ENCODE measurements around the gene WDR45B.

WDR45B gene

DNA sequence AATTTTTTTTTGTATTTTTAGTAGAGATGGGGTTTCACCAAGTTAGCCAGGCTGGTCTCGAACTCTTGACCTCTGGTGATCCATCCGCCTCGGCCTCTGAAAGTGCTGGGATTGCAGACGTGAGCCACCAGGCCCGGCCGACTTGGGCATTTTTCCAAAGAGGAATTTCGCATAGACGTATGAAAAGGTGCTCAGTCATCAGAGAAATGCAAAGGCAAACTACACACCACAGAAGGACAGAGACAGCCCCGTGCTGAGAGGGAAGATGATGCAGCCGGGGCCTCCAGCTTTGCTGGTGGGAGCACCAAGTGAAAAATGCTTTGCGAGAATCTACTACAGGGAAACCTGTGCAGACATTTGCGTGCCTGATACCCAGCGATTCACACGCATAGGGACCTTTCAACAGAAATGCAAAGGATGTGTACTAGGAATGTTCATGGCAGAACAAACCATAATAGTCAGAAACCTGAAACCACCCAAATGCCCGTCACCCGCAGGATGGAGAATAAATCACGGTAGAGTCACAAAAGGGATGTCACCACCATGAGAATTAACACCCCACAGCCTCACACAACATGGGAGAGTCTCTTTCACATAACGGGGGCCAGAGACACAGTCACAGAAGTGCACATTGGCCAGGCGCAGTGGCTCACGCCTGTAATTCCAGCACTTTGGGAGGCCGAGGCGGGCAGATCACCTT lies 45.1 kb upstream of the WDR45B start:
- no peak for DNase-seq
- H3K27ac Mint-ChIP-seq, result peak overlapping the region; percentile 83
- H3K36me3 Mint-ChIP-seq (ENCODE audit: low read depth), result peaks cover 28% of the 10 kb centered on the region
- H3K9me3 Mint-ChIP-seq, result peaks cover 39% of the 10 kb centered on the region
- TF ChIP-seq, protein P1, sequence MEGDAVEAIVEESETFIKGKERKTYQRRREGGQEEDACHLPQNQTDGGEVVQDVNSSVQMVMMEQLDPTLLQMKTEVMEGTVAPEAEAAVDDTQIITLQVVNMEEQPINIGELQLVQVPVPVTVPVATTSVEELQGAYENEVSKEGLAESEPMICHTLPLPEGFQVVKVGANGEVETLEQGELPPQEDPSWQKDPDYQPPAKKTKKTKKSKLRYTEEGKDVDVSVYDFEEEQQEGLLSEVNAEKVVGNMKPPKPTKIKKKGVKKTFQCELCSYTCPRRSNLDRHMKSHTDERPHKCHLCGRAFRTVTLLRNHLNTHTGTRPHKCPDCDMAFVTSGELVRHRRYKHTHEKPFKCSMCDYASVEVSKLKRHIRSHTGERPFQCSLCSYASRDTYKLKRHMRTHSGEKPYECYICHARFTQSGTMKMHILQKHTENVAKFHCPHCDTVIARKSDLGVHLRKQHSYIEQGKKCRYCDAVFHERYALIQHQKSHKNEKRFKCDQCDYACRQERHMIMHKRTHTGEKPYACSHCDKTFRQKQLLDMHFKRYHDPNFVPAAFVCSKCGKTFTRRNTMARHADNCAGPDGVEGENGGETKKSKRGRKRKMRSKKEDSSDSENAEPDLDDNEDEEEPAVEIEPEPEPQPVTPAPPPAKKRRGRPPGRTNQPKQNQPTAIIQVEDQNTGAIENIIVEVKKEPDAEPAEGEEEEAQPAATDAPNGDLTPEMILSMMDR (IDR thresholded peaks at IDR 0.05), result no peak
- H3K27me3 Mint-ChIP-seq (ENCODE audit: low read depth, poor library complexity), result peaks cover 49% of the 10 kb centered on the region
- H3K4me1 Mint-ChIP-seq, result peaks cover 57% of the 10 kb centered on the region
- peak overlapping the region; percentile 54 for H3K4me3 Mint-ChIP-seq

- H3K4me3 Mint-ChIP-seq, result no peak overlapping the region
- peaks cover 48% of the 10 kb centered on the region for H3K27me3 Mint-ChIP-seq (ENCODE audit: low read depth, poor library complexity)
- no peak overlapping the region for H3K27ac Mint-ChIP-seq
- TF ChIP-seq, protein P1 (IDR thresholded peaks at IDR 0.05), result no peak
- peaks cover 39% of the 10 kb centered on the region for H3K9me3 Mint-ChIP-seq
- peaks cover 28% of the 10 kb centered on the region for H3K36me3 Mint-ChIP-seq (ENCODE audit: low read depth)
- H3K4me1 Mint-ChIP-seq, result peaks cover 58% of the 10 kb centered on the region
- no peak for DNase-seq
Observed at GRCh38 chr17:82692268-82692667, 44.0 kb upstream of the WDR45B start.

- Mint-ChIP-seq H3K9me3 (peaks cover 37% of the 10 kb centered on the region), H3K4me3 (peak overlapping the region; percentile 36), H3K4me1 (peaks cover 58% of the 10 kb centered on the region), H3K27ac (no peak overlapping the region), H3K36me3 (ENCODE audit: low read depth) (peaks cover 27% of the 10 kb centered on the region), H3K27me3 (ENCODE audit: low read depth, poor library complexity) (peaks cover 44% of the 10 kb centered on the region)
- DNase-seq, result no peak
- TF ChIP-seq, protein P1 (IDR thresholded peaks at IDR 0.05), result no peak
Observed at GRCh38 chr17:82691714-82692113, 43.5 kb upstream of the WDR45B start.

DNA sequence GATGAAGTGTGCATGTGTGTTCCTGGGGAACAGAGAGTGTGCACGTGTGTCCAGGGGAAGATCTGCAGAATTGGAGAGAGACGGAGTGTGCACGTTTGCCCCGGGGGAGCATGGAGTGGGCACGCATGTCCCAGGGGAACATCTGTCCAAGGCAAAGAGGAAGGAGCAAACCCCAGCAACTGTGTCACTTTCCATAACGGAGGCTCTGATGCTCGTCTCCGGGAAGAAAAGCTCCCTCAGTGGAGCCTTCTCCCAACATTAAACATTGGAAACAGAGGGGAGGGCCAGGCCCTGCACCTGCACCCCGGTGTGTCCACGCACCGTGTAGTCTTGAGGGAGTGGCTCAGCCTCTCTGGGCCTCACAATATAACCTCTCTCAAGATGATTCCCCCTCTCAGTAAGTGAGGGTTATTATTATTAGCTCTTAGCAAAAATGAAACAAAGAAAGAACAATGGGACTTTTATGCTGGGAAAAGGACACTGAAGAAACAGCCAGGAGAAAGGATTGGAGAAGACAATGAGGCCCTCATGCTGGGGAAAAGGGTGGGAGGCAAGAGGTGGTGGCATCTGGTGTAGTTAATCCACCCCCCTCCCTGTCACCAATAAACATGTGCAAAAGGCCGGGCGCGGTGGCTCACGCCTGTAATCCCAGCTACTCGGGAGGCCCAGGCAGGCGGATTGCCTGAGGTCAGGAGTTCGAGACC lies 42.7 kb upstream of the WDR45B start:
- Mint-ChIP-seq H3K27me3 (ENCODE audit: low read depth, poor library complexity) (peaks cover 36% of the 10 kb centered on the region), H3K4me1 (peaks cover 51% of the 10 kb centered on the region), H3K27ac (no peak overlapping the region), H3K9me3 (peaks cover 30% of the 10 kb centered on the region), H3K36me3 (ENCODE audit: low read depth) (peaks cover 19% of the 10 kb centered on the region), H3K4me3 (peak overlapping the region; percentile 41)
- DNase-seq, result no peak
- TF ChIP-seq, protein P1 (IDR thresholded peaks at IDR 0.05), result no peak

DNA sequence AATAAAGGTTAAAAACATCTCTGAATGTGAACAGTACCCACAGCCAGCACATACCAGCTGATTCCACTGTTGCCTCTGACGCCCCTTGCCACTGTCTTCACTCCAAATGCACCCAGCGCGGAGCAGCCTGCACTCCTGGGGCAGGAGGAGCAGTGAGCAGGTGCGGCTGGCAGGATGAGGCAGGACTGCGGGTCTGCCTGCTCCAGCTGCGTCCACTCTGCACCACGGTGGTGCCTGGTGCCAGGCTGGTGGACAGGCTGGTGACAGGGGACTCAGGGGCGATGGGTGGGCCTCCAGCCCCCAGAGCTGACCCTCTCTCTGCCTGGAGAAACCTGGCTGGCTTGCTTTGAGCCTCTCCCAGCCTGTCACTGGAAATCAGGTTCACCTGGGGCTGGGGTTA lies 40.8 kb upstream of the WDR45B start:
- Mint-ChIP-seq H3K27ac (no peak overlapping the region), H3K36me3 (ENCODE audit: low read depth) (peaks cover 7% of the 10 kb centered on the region), H3K9me3 (peaks cover 11% of the 10 kb centered on the region), H3K27me3 (ENCODE audit: low read depth, poor library complexity) (peaks cover 17% of the 10 kb centered on the region), H3K4me3 (no peak overlapping the region), H3K4me1 (peaks cover 51% of the 10 kb centered on the region)
- TF ChIP-seq, protein P1 (IDR thresholded peaks at IDR 0.05), result no peak
- DNase-seq, result no peak
